ENCODE data around the gene IQGAP2.

The IQGAP2 gene

DNA sequence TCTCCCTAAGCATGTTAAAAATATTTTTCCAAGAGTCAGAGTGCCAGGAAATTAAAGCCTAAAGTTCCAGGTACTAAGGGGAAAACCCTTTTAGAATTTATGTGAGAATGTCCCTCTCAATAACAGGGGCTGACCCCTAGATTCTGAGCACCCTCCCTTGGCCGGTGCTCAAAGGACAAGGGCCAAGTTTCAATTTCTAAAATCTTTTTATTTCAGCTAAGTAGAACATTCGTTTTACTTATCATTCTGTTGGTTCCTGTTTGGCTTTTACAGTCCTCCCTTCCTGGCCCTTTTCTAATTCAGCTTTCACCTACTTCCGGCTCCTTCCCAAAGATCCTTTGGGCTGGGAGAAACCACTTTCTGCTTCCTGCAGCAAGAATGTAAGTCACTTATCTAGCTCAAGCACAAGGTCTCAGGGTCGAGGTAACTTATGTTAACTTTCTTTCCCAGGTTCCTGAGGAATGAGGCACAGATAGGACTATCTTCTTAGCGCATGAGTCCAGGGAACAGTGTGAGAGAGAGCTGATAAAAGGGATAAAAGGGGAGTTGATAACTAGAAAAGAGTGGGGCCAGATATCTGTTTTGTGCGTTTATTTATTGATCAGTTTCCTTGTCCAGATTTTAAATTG is 254.7 kb downstream of the IQGAP2 start:
- H3K4me2 ChIP-seq (ENCODE audit: low read length), result no peak overlapping the region
- no peaks in the 10 kb centered on the region for H3K27me3 ChIP-seq (ENCODE audit: control insufficient read depth, low read length)
- H3K4me1 ChIP-seq (ENCODE audit: control insufficient read depth, low read length), result peaks cover 5% of the 10 kb centered on the region
- no peak for TF ChIP-seq EZH2phosphoT487 (IDR thresholded peaks at IDR 0.05; ENCODE audit: borderline replicate concordance, low read length)
- TF ChIP-seq, protein P1, sequence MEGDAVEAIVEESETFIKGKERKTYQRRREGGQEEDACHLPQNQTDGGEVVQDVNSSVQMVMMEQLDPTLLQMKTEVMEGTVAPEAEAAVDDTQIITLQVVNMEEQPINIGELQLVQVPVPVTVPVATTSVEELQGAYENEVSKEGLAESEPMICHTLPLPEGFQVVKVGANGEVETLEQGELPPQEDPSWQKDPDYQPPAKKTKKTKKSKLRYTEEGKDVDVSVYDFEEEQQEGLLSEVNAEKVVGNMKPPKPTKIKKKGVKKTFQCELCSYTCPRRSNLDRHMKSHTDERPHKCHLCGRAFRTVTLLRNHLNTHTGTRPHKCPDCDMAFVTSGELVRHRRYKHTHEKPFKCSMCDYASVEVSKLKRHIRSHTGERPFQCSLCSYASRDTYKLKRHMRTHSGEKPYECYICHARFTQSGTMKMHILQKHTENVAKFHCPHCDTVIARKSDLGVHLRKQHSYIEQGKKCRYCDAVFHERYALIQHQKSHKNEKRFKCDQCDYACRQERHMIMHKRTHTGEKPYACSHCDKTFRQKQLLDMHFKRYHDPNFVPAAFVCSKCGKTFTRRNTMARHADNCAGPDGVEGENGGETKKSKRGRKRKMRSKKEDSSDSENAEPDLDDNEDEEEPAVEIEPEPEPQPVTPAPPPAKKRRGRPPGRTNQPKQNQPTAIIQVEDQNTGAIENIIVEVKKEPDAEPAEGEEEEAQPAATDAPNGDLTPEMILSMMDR (IDR thresholded peaks at IDR 0.05; ENCODE audit: low read depth, low read length, poor library complexity, severe bottlenecking), result no peak
- no peaks in the 10 kb centered on the region for H3K79me2 ChIP-seq (ENCODE audit: control insufficient read depth, low read length)
- no peak overlapping the region for H3K4me3 ChIP-seq (ENCODE audit: low read length)
- no peak overlapping the region for H3K27ac ChIP-seq (ENCODE audit: low read depth, low read length)
- H3F3A ChIP-seq (ENCODE audit: control insufficient read depth, insufficient read depth), result no peaks in the 10 kb centered on the region
- no peaks in the 10 kb centered on the region for H4K20me1 ChIP-seq (ENCODE audit: control insufficient read depth, insufficient read depth, low read depth, low read length)
- no peaks in the 10 kb centered on the region for H3K9me2 ChIP-seq (replicated peaks; ENCODE audit: control insufficient read depth, low read length)
- no peaks in the 10 kb centered on the region for H3K9me3 ChIP-seq (ENCODE audit: control insufficient read depth, insufficient read depth, low read length)
- H3K36me3 ChIP-seq (ENCODE audit: control insufficient read depth, low read length), result peaks cover 22% of the 10 kb centered on the region

DNA sequence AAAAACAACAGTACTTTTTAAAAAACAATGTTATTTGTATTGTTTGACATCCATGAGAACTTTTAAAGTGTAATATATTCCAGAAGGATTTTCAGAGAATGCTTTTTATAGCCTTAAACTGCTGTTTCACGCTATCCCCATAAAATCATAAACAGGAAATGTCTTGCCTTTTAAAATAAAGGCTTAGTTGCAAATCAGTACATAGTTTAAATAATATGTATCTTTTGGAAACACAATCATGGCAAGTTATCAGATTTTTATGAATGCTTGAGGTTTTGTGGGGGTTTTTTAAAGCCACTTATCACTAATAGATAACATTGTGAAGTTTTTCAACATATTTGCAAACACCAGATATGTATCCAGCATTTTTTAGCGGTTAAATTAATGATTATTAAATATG is 257.3 kb downstream of the IQGAP2 start:
- H3K9me3 ChIP-seq (ENCODE audit: control insufficient read depth, insufficient read depth, low read length), result no peaks in the 10 kb centered on the region
- peaks cover 6% of the 10 kb centered on the region for H3K4me1 ChIP-seq (ENCODE audit: control insufficient read depth, low read length)
- TF ChIP-seq EZH2phosphoT487 (IDR thresholded peaks at IDR 0.05; ENCODE audit: borderline replicate concordance, low read length), result no peak
- TF ChIP-seq, protein P1 (IDR thresholded peaks at IDR 0.05; ENCODE audit: low read depth, low read length, poor library complexity, severe bottlenecking), result no peak
- H3F3A ChIP-seq (ENCODE audit: control insufficient read depth, insufficient read depth), result no peaks in the 10 kb centered on the region
- H3K79me2 ChIP-seq (ENCODE audit: control insufficient read depth, low read length), result no peaks in the 10 kb centered on the region
- no peaks in the 10 kb centered on the region for H3K9me2 ChIP-seq (replicated peaks; ENCODE audit: control insufficient read depth, low read length)
- no peaks in the 10 kb centered on the region for H3K27me3 ChIP-seq (ENCODE audit: control insufficient read depth, low read length)
- no peak overlapping the region for H3K4me3 ChIP-seq (ENCODE audit: low read length)
- H3K4me2 ChIP-seq (ENCODE audit: low read length), result no peak overlapping the region
- no peak overlapping the region for H3K27ac ChIP-seq (ENCODE audit: low read depth, low read length)
- peaks cover 18% of the 10 kb centered on the region for H3K36me3 ChIP-seq (ENCODE audit: control insufficient read depth, low read length)
- no peaks in the 10 kb centered on the region for H4K20me1 ChIP-seq (ENCODE audit: control insufficient read depth, insufficient read depth, low read depth, low read length)

DNA sequence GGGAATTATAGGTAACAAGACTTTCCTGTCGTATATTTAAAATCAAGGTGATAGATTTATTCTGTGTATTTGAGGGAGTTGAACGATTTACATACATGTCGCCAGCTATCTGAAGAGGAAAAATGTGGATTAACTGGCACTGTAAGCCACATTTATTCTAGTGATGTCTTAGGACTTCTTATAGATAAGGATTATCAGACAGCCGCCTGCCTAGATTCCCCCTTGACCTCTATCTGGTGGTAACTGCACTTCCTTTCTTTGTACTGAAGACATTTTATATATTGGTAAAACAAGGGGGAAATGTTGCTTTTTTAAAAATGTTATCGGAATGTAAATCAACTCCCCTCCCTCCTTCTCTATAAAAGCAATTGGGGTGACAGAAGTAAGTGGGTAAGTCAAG is 259.4 kb downstream of the IQGAP2 start:
- H3K4me3 ChIP-seq (ENCODE audit: low read length), result no peak overlapping the region
- H3K79me2 ChIP-seq (ENCODE audit: control insufficient read depth, low read length), result no peaks in the 10 kb centered on the region
- peaks cover 18% of the 10 kb centered on the region for H3K36me3 ChIP-seq (ENCODE audit: control insufficient read depth, low read length)
- H3F3A ChIP-seq (ENCODE audit: control insufficient read depth, insufficient read depth), result no peaks in the 10 kb centered on the region
- no peaks in the 10 kb centered on the region for H3K9me3 ChIP-seq (ENCODE audit: control insufficient read depth, insufficient read depth, low read length)
- no peaks in the 10 kb centered on the region for H4K20me1 ChIP-seq (ENCODE audit: control insufficient read depth, insufficient read depth, low read depth, low read length)
- H3K4me1 ChIP-seq (ENCODE audit: control insufficient read depth, low read length), result peaks cover 6% of the 10 kb centered on the region
- TF ChIP-seq, protein P1 (IDR thresholded peaks at IDR 0.05; ENCODE audit: low read depth, low read length, poor library complexity, severe bottlenecking), result no peak
- no peak for TF ChIP-seq EZH2phosphoT487 (IDR thresholded peaks at IDR 0.05; ENCODE audit: borderline replicate concordance, low read length)
- no peaks in the 10 kb centered on the region for H3K27me3 ChIP-seq (ENCODE audit: control insufficient read depth, low read length)
- no peaks in the 10 kb centered on the region for H3K9me2 ChIP-seq (replicated peaks; ENCODE audit: control insufficient read depth, low read length)
- no peak overlapping the region for H3K4me2 ChIP-seq (ENCODE audit: low read length)
- no peak overlapping the region for H3K27ac ChIP-seq (ENCODE audit: low read depth, low read length)

All from DOHH2 (cell line).